Nucleus accumbens (tissue), 56 donors: ENCODE data around the gene NFAM1.

Experiments
- DNase-seq, 56 donors: peaks; one replicate each; lab custom pipeline; 2025; lab: John Stamatoyannopoulos, UW

Gene NFAM1

DNA sequence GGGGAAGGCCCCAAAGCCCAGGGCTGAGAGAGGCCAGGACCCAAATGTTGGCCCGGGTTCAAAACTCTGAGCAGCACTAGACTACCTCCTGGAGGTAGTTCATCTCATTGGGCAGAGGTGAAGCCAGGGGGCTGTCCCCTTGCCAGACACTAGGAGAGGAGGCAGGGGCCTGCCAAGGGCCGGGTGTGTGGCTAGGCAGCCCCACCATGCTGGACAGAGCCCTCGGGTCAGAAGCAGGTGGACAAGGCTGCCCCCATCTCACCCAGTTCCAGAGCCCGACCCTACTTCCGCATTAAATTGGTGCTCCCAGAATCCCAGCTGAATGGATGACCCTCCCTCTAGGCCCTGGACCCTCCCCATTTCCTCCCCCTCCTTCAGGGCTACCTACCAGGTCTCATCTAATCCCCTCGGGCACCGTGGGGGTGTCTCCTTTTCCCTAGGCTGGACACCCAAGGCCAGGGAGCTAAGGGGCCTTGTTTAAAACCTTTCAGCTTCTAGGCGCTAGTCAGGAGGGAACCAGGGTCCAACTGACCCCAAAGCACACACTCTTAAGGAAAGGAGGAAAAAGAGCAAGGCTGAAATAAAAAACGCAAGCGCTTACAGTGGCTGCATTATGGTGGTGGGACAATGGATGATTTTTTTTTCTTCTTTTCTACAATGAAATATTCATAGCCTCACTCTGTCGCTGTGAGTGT lies 89.6 kb downstream of the NFAM1 start:
- DNase-seq = peak in 2 of 56 donors; percentile 28 to 36

DNA sequence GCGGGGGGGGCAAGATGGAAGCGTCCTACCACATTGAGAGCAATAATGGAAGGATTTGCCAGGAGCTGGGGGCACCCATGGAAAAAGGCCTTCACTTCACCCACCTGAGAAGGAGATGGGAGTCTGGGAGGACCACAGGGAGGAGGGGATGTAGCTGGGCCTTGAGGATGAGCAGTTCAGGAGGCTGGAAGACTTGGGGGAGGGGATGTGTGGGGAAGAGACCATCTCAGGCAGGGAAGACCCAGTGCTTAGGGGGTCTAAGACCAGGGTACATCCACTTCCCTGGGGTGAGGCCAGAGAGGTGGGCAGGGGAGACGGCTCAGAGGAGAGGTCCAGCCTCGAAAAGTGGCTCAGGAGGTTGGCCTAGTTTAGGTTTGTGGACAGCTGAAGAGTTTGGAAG lies 90.4 kb downstream of the NFAM1 start:
- peak in 1 of 56 donors; percentile 37 for DNase-seq

DNA sequence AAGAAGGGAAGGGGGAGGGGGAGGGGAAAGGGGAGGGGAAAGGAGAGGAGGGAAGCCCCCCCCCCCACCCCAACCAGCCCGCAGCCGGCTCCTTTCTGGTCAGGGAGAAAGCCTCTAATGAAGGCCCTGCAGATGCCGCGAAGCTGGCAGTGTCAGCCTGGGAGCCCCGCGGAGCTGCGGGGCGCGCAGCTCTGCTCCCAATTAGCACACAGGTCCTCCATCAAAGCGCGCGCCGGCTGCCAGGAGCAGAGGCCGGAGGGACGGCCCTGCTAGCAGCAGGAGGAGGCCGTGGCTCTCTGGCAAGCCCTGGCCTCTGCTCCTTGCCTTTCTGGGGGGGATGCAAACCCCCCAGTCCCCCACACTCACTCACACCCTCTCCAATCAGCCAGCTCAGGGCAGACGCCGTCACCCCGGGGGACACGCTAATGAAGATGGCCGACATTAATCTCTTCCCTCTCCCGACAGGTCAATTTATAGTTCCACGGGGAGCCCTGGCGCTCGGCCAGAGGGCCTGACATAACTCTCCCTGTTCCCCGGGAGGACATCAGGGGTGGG lies 91.3 kb downstream of the NFAM1 start:
- DNase-seq = peak in 27 of 56 donors; percentile 15 to 66 (median 43)

DNA sequence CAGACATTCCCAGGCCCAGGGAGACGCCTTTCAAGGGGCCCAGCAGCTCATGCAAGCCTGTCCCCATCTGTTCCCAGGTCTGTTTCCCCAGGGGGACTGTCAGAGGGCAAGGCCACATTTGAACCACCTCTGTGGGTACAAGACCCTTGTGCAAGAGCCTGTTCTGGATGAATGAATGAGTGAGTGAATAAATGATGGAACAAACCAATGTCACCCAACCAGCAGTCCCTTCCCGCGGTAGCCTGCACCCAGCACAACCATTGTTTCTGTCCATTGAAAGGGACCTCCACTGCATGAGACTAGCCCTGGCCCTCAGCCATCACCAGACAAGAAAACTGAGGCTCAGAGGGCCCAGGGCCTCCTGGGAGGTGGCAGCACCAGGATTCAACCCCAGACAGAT lies 92.1 kb downstream of the NFAM1 start:
- DNase-seq = no peak

DNA sequence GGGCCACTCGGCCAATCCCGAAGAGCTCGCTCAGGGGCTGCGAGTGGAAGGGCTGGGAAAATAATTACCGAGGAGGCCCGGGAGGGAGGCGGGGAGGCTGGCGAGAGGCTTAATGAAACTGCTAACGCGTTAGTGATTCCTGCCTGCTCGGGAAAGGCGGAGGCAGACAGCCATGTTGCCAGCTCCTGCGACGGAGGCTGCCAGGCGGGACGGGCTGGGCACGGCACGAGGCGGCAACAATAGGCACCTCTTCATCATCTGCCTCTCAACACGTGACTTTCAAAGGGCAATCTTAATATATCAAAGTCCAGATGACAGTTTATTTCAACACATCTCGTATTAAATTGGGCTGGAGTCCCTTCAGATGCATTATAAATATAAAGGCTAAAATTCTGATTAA lies 93.7 kb downstream of the NFAM1 start:
- DNase-seq = peak in 31 of 56 donors; percentile 8 to 72 (median 32)

DNA sequence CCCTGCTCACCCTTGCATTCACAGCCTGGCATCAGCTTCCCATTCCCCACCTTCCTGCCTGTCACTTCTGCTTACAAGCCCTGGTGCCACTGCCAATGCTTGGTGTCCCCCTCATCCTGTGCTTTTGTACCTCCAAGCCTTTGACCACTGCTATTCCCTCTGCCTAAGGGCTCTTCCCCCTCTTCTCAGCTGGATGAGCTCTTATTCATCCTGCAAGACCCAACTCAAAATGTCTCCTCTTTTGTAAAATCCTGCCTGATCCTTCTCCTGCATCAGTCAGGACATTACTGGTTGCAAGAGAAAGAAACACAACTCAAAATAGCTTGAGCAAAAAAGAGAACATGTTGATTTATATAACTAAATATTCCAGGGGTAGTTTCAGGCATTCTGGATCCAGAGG lies 94.8 kb downstream of the NFAM1 start:
- no peak for DNase-seq

DNA sequence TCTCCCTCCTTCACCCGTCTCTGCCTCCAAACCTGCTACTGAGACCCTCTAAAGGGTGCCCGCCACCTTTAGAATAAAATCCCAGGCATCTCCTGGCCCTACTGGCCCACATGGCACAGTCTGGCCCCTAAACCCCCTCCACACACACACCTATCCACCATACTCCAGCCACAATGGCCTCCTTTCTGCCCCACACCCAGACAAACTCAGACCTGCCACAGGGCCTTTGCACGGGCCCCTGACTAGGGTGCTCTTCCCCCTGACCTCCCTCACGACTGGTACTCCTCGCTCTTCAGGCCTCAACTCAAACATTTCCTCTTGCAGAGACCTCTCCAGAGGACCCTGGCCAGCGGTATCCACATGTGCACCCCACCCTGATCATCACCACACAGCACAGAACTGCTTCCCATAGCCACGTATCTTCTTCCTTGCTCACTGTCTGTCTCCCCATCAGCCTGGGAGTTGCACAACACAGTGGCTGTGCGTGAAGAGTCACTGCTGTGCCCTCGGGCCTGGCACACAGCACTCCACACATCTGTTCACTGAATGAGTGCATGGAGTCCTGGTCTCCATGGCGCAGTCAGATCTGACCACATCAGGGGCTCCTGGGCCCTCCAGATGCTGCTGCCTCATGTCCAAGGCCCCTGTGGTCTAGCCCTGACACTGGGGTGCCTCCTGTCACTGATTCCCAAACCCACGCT lies 95.5 kb downstream of the NFAM1 start:
- peak in 4 of 56 donors; percentile 7 to 37 (median 16) for DNase-seq

DNA sequence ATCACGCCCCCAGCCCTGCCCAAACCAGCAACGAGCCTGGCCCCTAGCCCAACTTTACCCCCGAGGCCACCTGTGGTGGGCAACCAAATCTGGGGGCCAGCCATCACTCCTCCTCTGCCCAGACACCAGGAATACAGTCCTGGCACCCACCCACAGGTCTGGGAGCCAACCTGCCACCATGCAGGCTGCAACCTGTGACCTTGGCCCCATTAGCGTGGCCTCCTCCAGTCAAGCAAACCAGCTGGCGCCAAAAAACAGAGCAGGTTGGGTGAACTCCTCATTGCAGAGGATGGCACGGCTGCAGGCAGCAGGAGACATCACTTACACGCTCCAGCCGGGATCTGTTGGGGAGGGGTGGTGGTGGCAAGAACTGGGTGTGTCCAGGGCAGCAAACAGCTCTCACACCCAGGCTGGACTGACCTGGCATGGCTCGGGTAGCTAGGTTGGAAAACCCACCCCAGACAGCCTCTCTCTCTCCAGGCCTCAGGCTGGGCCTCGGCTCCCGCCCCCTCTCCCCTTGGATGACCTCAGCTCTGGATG lies 96.3 kb downstream of the NFAM1 start:
- DNase-seq = no peak

DNA sequence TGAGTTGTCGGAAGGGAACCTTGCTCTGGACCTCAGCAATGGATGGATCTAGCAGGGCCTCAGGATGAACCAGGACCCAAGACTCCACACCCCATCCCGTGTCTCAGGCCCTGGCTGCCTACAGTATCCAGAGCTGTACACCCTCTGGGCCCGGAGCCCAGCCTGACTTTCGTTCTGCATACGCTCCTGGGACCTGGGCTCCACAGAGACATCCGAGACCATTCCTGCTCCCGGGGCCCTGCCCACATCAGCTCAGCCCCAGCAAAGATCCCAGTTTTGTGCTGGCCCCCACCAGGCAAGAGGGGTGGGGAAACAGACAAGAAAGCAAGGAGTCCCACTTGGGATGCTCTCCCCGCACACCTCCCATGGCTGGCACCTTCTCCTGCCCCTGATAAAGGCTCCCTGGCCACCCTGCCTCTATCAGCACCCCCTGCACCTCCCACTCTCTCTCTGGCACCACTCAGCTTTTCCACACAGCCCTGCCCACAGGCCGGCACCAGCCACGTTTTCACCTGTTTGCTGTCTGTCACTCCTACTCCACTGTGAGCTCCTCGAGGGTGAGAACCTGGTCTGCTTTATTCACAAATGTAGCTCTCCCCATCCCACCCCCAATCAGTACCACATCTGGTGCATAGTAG lies 97.2 kb downstream of the NFAM1 start:
- no peak for DNase-seq

DNA sequence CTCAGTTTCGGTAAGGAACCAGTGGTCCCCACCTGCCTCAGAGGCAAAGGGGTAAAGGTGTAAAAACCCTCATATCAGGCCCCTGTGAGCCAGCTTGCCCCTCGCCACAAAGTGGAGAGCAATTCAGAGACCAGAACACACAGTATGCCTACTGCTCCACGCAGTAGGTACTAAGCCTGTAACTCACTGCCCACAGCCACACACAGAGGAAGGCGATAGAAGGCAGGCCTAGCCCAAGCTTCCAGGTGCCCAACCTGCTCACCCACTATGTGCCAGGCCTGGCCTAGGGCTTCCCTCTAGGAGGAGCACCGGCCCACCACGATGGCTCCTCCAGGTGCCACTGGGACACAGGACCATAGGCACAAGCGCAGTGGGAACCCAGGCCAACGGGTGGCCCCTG lies 98.7 kb downstream of the NFAM1 start:
- DNase-seq = no peak

DNA sequence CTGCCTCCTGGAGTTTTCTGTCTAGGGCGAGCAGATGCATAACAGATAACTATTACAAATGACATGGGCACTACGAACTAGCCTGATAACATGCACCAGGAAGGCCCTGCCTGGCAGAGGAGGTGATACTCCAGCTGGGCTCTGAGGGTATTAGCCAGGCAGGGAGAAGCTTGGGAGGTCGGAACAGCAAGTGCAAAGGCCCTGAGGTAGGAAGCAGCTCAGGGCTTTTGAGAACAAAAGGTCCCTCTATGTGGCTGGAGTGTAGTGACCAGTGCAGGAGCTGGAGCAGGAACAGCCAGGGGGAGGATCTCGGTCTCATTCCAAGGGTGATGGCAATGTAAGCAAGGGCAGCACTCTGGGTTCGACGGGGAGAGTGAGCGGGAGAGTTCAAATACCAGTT lies 100.1 kb downstream of the NFAM1 start:
- DNase-seq = no peak

DNA sequence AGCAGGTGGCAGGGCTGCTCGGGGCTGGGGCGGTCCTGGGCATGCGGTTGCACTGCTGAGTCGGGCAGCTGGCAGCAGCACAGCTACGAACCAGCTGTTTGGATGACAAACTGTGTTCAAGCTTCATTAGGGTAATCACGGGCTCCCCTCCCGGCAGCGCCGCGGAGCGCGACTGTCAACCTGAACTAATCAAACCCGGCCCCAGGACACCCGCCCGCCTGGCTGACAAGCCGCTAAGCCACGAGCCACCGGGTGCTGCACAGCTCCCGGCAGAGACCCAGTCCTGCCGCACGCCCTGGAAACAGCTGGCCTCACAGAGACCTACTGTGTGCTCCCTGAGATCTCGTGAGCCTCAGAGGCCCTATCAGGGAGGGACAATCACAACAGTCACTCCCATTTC lies 101.2 kb downstream of the NFAM1 start:
- peak in 20 of 56 donors; percentile 7 to 52 (median 21) for DNase-seq
